ENCODE data around the gene LINGO4. TPM values are rescaled to one million over a fixed set of nuclear protein-coding genes. Genes with fewer than 3 reads are reported as not detected.

LINGO4 gene
- total RNA-seq, 1 donor, result not detected

DNA sequence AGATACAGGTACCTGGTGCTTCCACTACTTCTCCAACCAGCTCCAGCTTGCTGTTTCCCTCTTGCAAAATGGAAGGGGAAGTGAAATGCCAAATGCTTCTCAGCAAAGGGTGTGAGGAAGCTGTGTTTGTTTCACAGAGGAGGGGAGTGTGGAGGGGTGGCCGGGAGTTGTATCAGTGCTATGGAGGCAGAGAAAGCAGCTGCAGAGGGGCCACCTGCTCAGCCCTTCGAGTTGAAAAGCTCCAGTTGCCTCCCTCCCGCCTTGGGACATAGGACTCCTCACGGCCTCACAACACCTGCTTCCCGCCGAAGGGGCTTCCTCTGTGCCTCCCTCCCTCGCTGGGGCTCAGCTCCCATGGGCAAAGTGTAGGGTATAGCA lies 12.1 kb upstream of the LINGO4 start:
- Histone ChIP-seq H3K27me3 (ENCODE audit: insufficient read depth, low read length) (peaks cover 19% of the 10 kb centered on the region), H3K79me2 (ENCODE audit: insufficient read depth, low read length) (no peaks in the 10 kb centered on the region), H3K36me3 (ENCODE audit: insufficient read depth, low read length) (no peaks in the 10 kb centered on the region), H3K4me1 (ENCODE audit: insufficient read depth, low read length) (peaks cover 3% of the 10 kb centered on the region), H3K27ac (ENCODE audit: low read depth, low read length) (no peak overlapping the region), H4K20me1 (ENCODE audit: insufficient read depth, low read length) (no peaks in the 10 kb centered on the region), H3K4me3 (ENCODE audit: insufficient read depth, low read length) (no peak overlapping the region), H3K4me2 (ENCODE audit: insufficient read depth, low read length) (no peak overlapping the region), H2AFZ (ENCODE audit: low read length) (no peak overlapping the region), H3K9me3 (ENCODE audit: low read depth, low read length) (no peaks in the 10 kb centered on the region)
- peak; percentile 35 for DNase-seq (ENCODE audit: insufficient read length, low spot score, missing footprints)
- TF ChIP-seq, protein P1, sequence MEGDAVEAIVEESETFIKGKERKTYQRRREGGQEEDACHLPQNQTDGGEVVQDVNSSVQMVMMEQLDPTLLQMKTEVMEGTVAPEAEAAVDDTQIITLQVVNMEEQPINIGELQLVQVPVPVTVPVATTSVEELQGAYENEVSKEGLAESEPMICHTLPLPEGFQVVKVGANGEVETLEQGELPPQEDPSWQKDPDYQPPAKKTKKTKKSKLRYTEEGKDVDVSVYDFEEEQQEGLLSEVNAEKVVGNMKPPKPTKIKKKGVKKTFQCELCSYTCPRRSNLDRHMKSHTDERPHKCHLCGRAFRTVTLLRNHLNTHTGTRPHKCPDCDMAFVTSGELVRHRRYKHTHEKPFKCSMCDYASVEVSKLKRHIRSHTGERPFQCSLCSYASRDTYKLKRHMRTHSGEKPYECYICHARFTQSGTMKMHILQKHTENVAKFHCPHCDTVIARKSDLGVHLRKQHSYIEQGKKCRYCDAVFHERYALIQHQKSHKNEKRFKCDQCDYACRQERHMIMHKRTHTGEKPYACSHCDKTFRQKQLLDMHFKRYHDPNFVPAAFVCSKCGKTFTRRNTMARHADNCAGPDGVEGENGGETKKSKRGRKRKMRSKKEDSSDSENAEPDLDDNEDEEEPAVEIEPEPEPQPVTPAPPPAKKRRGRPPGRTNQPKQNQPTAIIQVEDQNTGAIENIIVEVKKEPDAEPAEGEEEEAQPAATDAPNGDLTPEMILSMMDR (IDR thresholded peaks at IDR 0.05; ENCODE audit: extremely low read depth, low read depth, low read length), result no peak

DNA sequence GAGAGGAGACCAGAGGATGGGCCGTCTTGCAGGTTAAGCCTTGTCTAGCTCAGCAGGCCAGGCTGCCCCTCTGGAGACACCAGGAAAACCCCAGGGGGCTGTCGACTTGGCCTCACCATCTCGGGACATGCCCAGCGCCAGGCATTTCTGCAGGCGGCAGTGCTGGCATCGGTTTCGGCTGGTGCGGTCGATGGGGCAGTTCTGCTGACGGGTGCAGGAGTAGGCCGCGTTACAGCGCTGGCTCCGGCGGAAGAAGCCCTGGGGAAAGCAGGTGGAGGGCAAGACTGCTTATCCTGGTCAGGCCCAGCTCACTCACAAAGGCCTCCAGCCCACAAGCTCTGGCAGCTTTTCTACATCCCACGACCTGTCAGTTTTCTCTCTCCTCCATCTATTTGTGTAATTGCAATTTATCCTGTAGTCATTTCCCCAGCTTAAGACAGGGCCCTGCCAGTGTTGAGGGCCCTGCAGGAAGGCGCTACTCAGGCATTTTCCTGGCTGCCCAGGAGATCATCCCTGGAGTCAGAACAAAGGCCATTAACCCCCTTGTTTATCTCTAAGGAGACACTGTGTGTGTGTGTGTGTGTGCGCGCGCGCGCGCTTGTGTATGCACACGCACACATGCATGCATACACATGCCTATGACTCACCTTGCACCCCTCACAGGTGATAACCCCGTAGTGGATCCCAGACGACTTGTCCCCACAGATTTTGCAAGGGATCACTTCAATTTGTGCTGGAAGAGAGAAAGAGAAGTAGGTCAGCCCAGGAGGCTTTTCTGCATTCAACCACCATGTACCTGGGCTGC lies 11.5 kb upstream of the LINGO4 start:
- Histone ChIP-seq H3K9me3 (ENCODE audit: low read depth, low read length) (no peaks in the 10 kb centered on the region), H3K4me2 (ENCODE audit: insufficient read depth, low read length) (no peak overlapping the region), H4K20me1 (ENCODE audit: insufficient read depth, low read length) (no peaks in the 10 kb centered on the region), H2AFZ (ENCODE audit: low read length) (no peak overlapping the region), H3K27me3 (ENCODE audit: insufficient read depth, low read length) (peaks cover 24% of the 10 kb centered on the region), H3K27ac (ENCODE audit: low read depth, low read length) (no peak overlapping the region), H3K36me3 (ENCODE audit: insufficient read depth, low read length) (no peaks in the 10 kb centered on the region), H3K4me1 (ENCODE audit: insufficient read depth, low read length) (peaks cover 3% of the 10 kb centered on the region), H3K79me2 (ENCODE audit: insufficient read depth, low read length) (no peaks in the 10 kb centered on the region), H3K4me3 (ENCODE audit: insufficient read depth, low read length) (no peak overlapping the region)
- DNase-seq (ENCODE audit: insufficient read length, low spot score, missing footprints), result peak; percentile 39
- TF ChIP-seq, protein P1 (IDR thresholded peaks at IDR 0.05; ENCODE audit: extremely low read depth, low read depth, low read length), result no peak

DNA sequence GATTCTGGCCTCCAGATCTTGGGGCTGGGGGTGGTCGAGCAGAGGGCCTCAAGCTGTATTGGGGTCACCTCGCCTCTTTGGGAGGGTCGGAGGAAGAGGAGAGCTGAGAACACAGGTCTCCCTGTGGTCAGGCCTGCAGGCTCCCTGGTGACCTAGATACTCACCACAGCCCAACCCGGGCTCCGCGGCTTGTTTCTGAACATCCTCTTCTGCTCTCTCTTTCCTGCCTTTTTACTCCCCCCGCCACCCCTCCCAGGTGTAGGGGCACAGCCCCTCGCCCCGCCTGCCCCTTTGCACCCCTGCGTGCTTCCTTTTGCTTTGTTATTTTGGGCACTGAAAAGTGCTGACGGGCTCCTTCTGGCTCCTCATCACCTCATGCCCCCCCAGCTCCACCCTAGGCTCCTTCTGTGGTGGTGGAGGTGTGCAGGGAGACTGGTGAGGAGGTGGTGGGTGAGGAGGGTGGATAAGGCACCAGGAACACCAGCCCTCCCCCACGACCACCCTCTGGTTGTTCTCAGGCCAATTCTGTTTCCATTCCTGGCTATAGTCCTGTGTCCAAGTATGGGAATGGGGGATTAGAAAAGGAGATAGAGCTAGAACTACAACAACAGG lies 10.6 kb upstream of the LINGO4 start:
- peaks cover 3% of the 10 kb centered on the region for H3K4me1 ChIP-seq (ENCODE audit: insufficient read depth, low read length)
- H3K27me3 ChIP-seq (ENCODE audit: insufficient read depth, low read length), result peaks cover 31% of the 10 kb centered on the region
- no peak overlapping the region for H3K4me2 ChIP-seq (ENCODE audit: insufficient read depth, low read length)
- H3K79me2 ChIP-seq (ENCODE audit: insufficient read depth, low read length), result no peaks in the 10 kb centered on the region
- no peak overlapping the region for H3K4me3 ChIP-seq (ENCODE audit: insufficient read depth, low read length)
- no peaks in the 10 kb centered on the region for H3K9me3 ChIP-seq (ENCODE audit: low read depth, low read length)
- no peaks in the 10 kb centered on the region for H3K36me3 ChIP-seq (ENCODE audit: insufficient read depth, low read length)
- no peak overlapping the region for H2AFZ ChIP-seq (ENCODE audit: low read length)
- H3K27ac ChIP-seq (ENCODE audit: low read depth, low read length), result no peak overlapping the region
- DNase-seq (ENCODE audit: insufficient read length, low spot score, missing footprints), result peak; percentile 57
- no peaks in the 10 kb centered on the region for H4K20me1 ChIP-seq (ENCODE audit: insufficient read depth, low read length)
- TF ChIP-seq, protein P1 (IDR thresholded peaks at IDR 0.05; ENCODE audit: extremely low read depth, low read depth, low read length), result no peak

DNA sequence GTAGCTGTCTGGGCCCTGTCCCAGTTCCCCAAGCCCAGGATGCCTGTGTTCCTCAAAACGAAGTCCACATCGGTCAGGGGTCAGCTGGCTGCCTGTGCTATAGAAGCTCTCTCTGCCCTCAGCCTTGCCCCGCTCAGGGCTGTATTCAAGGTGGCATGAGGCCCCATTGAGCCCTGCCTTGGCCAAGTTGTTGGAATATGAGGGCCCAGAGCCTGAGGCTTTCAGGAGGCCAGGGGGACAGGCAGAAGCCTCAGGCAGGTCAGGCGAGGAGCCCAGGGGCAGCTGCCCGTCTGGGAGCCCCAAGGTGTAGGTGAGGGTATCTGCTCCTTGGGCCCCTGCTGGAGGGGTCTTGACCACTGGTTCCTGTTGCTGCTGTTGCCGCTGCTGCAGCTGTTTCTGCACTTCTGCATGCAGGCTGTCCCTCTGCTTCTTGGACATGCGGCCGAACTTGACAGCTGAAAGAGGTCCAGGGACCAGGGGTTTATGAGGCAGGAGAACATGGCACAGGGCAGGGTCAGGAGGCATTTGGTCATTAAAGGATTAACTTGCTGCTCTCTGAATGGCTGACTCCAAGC lies 9.8 kb upstream of the LINGO4 start:
- peaks cover 3% of the 10 kb centered on the region for H3K4me1 ChIP-seq (ENCODE audit: insufficient read depth, low read length)
- H2AFZ ChIP-seq (ENCODE audit: low read length), result no peak overlapping the region
- no peaks in the 10 kb centered on the region for H3K9me3 ChIP-seq (ENCODE audit: low read depth, low read length)
- no peaks in the 10 kb centered on the region for H3K79me2 ChIP-seq (ENCODE audit: insufficient read depth, low read length)
- no peak overlapping the region for H3K4me2 ChIP-seq (ENCODE audit: insufficient read depth, low read length)
- no peaks in the 10 kb centered on the region for H3K36me3 ChIP-seq (ENCODE audit: insufficient read depth, low read length)
- no peak overlapping the region for H3K27ac ChIP-seq (ENCODE audit: low read depth, low read length)
- H3K4me3 ChIP-seq (ENCODE audit: insufficient read depth, low read length), result no peak overlapping the region
- TF ChIP-seq, protein P1 (IDR thresholded peaks at IDR 0.05; ENCODE audit: extremely low read depth, low read depth, low read length), result no peak
- DNase-seq (ENCODE audit: insufficient read length, low spot score, missing footprints), result peak; percentile 55
- peaks cover 31% of the 10 kb centered on the region for H3K27me3 ChIP-seq (ENCODE audit: insufficient read depth, low read length)
- H4K20me1 ChIP-seq (ENCODE audit: insufficient read depth, low read length), result no peaks in the 10 kb centered on the region

Data from osteoblast (primary cell).